Epithelial cell of umbilical artery (primary cell): Measurements from ENCODE around the gene UGT2A2. TPM values are rescaled to one million over a fixed set of nuclear protein-coding genes. Genes with fewer than 3 reads are reported as not detected.

Experiments used
- total RNA-seq: library from RNA; depleted of rRNA; stranded (reverse); fragments of >200 nt; gene quantifications from 2 replicates; pipeline ENCODE4 v1.2.3, GENCODE V29; 2014

The UGT2A2 gene
- total RNA-seq = under 0.01 TPM in 1 of 2 replicates, not detected in the other

GRCh38 chr4:69639542-69639941, at the start of gene UGT2A2:
TSS of gene UGT2A2 (minus strand) at chr4:69639642. CDS start at chr4:69639640, 2 bp downstream.

GRCh38 chr4:69653147-69653546, 13.7 kb upstream of the UGT2A2 start, which contains the start of gene UGT2A1:
TSS of gene UGT2A1 (minus strand) at chr4:69653247. CDS start at chr4:69647644, 5,603 bp downstream.

Other genes starting within 250 kb of the UGT2A2 start
- gene UGT2B4, start 143.7 kb downstream of the UGT2A2 start, total RNA-seq = not detected in 2 replicates
- gene UGT2A1, start 13.6 kb upstream of the UGT2A2 start, total RNA-seq = 0.65 and 1.8 TPM in 2 replicates
- 57.5 and 59.4 TPM in 2 replicates for gene SULT1B1, start 121.0 kb upstream of the UGT2A2 start, total RNA-seq
- 28.9 and 555 TPM in 2 replicates for gene SULT1E1, start 220.5 kb upstream of the UGT2A2 start, total RNA-seq